GM21360 (cell line): ENCODE measurements around the gene IL1A.

Experiments
- ATAC-seq: cut with Tn5 transposase; IDR thresholded peaks from one replicate; pipeline ENCODE4 v1.9.1; 2021; ENCODE audit warnings: mild to moderate bottlenecking, moderate library complexity; ENCODE audit not compliant: unreplicated experiment

IL1A gene

DNA sequence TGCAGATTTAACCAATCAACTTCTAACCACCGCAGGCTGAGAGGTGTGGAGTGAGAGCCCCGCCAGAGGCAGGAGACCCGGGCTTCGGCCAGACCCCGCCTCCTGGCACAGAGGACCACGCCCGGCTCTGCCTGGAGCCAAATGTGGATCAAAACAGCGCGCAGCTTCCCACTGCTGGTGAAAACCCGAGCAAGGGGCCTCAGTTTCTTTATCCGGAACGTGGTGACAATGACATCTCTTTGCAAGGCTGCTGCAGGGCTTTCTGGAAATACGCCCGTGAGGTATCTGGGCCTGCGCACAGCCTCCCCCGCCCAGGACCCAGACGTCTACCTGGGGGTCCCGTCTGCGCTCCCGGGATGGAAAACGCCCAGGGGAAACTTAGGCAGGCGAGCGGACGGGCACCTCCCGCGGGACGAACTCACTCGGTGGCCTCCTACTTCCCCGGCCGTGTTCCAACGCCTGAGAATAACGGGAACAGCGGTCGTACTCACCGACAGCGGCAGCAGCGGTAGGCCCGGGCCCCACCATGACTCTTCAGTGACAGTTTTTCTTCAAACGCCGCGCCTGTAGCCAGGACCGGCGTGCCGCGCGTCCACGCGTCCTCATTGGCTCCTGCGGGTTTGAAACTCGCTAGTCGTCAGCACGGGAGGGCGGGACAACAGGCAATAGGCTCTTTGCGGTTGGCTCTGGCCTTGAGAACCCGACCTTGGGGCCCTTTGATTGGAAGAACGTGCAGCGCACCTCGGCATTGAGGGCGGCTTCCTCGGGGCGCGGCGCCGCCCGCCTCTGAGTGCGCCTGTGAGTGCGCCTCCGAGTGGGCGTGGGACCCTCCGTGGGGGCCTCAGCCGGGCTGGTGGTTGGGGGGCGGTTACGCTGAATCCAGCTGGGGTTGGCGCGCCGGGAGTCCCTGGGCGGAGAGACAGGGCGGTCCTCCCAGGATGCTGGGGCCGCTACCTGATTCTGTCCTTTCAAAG, 19.9 kb downstream of the IL1A start, which contains the start of gene CKAP2L:
CKAP2L (minus strand) TSS at position 539 of the 974 bp plus-strand sequence; CDS start at position 528, 11 bp downstream.
- peak; percentile 97 for ATAC-seq

DNA sequence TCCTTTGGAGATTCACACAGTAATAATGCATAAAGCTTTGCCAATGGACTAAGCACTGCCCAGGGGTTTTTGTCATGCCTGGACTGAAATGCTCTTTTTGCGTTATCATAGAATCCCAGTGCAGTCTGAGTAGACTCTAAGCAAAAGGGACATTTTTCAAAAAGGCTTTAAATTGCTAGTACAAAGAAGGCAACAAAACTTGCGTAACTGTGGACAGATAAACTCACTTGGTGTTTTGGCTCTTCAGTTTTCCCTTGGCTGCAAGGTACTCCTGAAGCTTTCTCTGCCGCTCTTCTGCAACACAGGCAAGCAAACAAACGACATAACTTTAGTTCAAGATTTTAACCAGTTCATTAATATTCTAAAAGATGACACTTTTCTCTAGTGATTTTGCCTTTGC, 22.0 kb downstream of the IL1A start:
- no peak for ATAC-seq

- ATAC-seq, result no peak
Measured at GRCh38 chr2:112760149-112760548, 24.1 kb downstream of the IL1A start.

DNA sequence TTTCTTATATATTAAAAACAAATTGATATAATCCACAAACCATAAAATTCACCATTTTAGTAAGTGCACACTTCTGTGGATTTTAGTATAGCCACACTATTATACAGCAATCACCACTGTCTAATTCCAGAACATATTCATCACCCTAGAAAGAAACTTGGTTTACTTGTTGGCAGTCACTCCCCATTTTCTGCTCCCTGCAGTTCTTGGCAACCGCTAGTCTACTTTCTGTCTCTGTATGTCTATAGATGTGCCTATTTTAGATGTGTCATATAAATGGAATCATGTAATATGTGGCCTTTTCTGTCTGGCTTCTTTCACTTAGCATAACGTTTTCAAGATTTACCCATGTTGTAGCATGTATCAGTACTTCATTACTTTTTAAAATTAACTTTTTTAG, 25.6 kb downstream of the IL1A start:
- ATAC-seq, result no peak

DNA sequence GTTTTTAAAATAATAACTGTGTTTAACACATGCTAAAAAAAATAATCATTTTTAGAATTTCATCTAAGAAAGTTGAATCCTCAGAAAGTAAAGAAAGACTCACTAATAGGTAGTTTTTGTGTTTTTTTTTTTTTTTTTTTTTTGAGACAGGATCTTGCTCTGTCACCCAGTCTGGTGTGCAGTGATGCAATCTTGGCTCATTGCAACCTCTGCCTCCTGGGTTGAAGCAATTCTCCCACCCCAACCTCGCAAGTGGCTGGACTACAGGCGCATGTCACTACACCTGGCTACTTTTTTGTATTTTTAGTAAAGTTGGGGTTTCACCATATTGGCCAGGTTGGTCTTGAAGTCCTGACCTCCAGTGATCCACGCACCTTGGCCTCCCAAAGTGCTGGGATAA, 27.0 kb downstream of the IL1A start:
- no peak for ATAC-seq

DNA sequence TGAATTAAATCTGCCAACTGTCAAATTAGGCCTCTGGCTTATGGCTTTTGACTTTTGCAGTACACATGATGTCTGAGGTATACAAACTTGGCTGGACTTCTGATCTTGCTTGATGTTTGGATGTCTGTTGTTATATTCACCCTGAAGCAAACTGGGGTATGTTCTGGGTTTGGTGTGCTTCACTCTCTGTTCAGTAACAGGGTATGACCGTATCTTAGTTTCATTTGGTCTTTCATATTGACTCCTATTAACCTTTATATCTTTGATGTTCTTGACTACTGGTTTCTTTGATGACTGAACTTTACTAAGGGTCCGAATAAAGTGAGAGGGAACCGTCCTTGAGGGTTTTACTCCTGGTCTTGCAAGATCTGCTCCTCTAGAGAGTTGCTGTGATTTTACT, 28.1 kb downstream of the IL1A start:
- ATAC-seq, result no peak

- no peak for ATAC-seq
Measured at GRCh38 chr2:112755444-112755843, 28.8 kb downstream of the IL1A start.

- no peak for ATAC-seq
Measured at GRCh38 chr2:112754564-112754963, 29.7 kb downstream of the IL1A start.

DNA sequence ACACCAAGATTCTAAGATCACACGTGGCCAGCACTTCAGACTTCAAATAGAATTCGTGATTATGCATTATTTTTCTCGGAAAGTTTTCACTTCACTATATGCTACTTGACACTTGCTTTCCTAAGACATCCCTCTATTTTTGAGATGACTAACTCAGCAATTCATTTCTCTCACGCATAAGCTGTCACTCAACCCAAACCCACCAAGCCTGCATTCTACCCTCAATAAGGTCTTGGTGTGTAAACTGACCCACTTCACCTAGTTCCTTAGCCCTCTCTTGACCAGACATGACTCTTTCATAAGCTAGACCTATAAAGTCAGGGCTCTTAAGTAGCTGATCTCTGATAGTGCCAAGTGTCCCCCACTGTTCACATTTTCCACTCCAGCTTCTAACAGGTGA, 31.6 kb downstream of the IL1A start:
- no peak for ATAC-seq

DNA sequence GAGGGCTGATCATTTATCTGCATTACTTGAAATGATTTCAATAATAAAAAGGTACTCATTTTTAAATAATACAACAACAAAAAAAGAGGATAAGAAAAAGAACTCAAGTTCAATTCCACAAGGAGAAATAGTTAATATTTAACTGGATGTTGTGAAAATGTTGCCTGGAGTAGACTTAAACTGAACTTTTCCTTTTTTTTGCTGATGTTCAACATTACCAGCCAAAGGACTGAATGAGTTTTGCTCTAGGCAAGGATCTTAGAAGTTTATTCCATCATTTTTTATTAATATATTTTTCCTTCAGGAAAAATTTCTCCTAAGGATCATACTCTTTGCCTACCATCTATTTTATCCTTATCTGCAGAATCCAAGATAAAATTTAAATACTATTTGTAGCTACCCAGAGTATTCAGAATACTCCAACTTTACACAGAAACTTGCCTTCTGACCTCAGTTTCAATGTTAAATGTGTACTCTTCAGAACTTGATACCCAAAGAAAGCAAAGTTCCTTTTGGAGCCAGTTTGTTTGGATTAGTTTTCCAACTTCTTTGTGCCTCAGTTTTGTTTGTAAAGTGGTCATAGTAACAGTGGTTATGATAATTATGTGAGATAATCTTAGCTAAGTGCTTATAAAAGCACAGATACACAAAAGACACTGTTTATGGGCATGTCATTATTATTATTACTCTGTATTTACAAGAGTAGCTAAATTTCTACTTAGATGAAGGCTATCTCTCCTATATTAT, 32.7 kb downstream of the IL1A start:
- ATAC-seq, result no peak

- ATAC-seq, result no peak
Measured at GRCh38 chr2:112750560-112750843, 33.8 kb downstream of the IL1A start.

DNA sequence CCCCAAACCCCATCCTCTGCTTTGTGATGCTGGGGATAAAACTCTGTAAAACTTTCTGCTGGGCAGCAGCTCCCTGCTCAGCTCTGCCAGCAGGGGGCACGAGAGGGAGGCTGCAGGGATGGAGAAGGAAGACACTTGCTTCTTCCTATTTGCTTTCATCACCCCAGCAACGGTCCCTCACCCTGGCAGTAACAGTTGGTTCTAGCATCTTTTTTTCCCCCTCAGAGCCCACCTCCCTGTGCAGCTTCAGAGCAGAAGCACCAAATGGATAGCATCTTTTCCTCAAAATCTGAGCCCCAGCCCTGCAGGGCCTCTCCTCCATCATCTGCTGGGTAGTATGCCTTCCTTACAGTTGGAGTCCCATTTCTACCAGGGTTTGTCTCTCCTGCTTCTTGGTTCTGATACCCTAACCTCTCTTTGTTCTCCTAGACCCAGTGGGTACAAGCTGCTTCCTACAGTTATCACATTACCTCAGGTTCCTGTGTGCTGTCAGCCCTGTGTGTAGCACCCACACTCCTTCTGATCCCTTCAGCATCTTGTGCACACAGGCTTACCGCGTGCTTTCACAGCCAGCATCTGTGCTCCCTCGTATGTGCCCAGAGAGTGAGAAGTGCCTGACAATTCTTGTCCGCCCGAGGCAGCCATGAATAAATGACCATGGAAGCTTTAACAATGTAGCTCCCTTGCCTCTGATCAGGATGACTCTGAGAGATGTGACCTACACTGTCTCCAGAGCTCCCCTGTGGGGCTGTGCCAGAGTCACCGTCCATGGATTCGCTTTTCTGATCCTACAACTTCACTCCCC, 34.3 kb downstream of the IL1A start:
- ATAC-seq, result peak; percentile 59

DNA sequence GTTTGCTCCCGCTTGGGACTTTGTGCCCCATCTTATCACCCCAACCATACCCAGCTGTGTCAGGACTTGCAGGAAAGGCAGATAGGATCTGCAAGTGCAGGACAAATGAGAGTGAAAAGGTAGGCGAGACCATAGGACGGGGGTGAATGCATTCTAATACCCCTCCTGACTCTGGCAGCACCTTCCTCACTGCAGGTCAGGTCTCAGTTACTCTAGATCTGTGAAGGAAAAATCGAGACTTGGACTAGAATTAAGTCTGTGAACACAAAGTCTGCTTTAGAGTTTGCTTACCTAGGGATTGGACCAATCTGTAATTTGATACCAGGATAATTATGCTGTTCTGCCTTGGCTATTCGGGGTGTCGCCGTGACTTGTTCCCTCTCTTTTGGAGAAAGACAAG, 43.8 kb downstream of the IL1A start:
- ATAC-seq, result no peak

GRCh38 chr2:112737542-112738232, 46.6 kb downstream of the IL1A start:
- ATAC-seq, result no peak

DNA sequence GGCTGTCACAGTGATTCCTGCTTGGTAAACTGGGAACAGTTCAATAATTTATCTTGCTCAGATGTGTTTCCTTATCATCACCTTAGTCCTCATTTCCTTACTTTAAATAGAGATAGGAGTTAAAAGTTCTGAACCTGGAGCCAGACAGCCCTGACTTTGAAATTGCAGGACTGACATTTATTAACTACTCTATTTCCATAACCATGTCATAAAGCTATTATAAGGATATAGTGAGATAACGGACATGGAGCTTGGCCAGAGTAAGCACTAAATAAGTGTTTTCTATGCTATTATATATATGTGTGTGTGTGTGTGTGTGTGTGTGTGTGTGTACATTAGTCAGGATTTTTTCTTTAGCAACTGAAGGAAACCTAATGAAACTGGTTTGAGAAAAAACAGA, 50.4 kb downstream of the IL1A start:
- ATAC-seq, result no peak

GRCh38 chr2:112733456-112733855, 50.8 kb downstream of the IL1A start:
- no peak for ATAC-seq

GRCh38 chr2:112731479-112731878, 52.8 kb downstream of the IL1A start:
- ATAC-seq, result no peak

GRCh38 chr2:112730791-112731190, 53.5 kb downstream of the IL1A start:
- no peak for ATAC-seq

- no peak for ATAC-seq
Measured at GRCh38 chr2:112730216-112730615, 54.1 kb downstream of the IL1A start.

DNA sequence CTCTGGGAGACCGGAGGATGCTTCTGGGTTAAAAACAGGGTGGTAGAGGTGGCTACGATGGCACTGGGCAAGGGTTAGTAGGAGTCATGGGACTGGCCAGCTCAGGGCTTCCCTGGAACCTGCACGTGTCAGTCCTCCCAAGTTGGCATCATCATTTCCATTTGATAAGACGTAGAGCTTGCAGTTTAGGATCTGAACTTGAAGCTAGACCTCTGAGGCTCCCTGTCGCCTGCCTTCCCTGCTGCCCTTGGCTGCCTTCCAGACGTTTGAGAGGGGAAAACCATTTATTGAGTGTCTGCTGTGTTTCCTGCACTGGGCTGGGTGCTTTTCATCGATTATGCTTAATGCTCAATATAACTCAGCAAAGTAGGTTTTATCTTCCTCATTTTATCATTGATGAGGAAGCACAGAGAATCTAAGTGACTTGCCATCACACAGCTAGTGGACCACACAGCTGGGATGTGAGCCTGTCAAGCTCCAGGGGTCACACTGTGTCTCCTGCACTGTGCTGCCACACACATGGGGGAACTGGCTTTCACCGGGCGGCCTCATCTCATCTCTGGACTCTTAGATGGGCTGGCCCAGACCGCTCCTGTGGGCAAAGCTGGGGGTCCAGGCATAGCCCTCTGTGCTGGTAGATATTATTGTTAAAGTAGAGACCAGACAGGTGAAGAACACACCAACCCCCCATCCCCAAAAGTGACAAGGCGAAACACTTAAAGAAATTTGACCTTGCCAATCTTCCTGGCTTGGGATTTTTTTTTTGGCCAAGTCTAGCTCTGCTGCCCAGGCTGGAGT, 55.7 kb downstream of the IL1A start:
- ATAC-seq, result no peak
